Stimulated activated CD4-positive, alpha-beta T cell treated with anti-CD3 and anti-CD28 coated beads, TNF-alpha, amount 100 ng/mL, for 24 hours (primary cell): Measurements from ENCODE around the gene TST.

Experiments
- DNase-seq, 3 experiments: peaks; one replicate each; pipeline ENCODE4 v3.0.0-alpha.2; 2020; ENCODE audit warnings: low read depth in 3 of 3

TST gene

DNA sequence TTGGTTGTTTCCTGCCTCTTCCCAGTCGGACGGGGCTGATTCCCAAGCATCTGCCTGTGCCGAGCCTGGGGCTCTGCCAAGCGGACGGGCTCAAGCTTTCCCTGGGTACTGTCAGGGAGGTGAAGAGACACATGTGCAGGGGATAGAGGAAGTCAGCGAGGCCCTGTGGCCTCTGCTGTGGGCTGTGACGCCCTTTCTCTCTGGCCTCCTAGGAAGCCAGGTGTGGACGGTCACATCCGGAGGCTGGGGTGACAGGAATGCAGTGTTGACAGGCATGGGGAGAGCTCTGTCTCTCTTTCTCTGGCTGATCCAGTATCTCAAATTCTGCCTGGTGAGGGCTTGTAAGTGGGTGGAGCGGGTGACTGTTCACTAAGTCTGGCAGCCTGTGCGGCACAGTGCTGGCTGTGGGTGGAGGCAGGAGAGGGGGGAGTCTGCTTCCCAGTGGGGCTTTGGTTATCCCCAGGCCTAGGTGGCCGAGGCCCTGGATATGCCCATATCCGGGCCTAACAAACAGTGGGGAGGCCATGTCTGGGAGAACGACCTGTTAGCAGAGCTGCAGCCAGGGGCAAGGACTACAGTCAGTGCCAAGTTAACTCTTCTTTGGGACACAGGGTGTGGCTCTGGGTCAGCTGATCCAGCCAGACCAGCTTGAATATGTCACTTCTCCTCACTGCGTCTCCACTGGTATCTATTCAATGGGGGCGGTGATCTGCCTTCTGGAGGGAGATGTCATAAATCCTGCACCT is 34.2 kb upstream of the TST start:
- no peak for DNase-seq

DNA sequence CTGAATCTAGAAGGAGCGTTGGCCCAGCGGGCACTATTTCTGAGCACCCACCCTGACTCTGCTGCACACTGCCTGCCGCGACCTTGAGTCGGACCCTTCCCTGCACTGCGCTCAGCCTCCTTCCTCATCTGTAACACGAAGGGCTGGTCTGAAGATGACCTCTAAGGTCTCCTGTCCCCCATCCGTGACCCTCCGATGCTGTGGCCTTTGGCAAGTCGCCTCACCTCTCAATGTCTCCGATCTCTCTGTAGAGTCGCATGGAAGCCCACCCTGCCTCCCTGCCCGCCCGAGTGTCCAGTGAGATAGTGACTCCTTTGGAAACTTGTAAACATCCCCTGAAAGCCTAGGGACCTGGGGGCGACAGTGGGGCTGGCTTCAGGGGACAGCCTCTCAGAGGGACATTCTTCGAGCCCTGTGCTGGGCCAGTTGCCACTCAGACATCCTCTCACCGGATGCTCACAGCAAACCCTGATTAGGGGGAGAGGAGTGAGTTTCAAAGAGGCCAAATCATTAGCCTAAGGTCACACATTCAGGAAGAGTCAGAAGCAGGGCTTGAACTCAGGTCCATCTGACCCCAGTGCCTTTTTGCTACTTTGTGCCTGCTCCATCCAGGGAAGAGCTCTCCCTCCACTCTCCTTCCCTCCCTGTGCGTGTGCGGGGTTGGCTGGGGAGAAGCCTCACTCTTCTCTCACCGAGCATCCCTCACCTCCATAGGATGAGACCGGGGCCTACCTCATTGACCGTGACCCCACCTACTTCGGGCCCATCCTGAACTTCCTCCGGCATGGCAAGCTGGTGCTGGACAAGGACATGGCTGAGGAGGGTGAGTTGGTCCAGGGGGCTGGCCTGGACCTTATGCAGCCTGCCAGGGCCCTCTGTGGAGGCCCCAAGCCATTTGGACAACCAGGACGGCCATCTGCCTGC is 33.4 kb upstream of the TST start:
- DNase-seq = no peak

DNA sequence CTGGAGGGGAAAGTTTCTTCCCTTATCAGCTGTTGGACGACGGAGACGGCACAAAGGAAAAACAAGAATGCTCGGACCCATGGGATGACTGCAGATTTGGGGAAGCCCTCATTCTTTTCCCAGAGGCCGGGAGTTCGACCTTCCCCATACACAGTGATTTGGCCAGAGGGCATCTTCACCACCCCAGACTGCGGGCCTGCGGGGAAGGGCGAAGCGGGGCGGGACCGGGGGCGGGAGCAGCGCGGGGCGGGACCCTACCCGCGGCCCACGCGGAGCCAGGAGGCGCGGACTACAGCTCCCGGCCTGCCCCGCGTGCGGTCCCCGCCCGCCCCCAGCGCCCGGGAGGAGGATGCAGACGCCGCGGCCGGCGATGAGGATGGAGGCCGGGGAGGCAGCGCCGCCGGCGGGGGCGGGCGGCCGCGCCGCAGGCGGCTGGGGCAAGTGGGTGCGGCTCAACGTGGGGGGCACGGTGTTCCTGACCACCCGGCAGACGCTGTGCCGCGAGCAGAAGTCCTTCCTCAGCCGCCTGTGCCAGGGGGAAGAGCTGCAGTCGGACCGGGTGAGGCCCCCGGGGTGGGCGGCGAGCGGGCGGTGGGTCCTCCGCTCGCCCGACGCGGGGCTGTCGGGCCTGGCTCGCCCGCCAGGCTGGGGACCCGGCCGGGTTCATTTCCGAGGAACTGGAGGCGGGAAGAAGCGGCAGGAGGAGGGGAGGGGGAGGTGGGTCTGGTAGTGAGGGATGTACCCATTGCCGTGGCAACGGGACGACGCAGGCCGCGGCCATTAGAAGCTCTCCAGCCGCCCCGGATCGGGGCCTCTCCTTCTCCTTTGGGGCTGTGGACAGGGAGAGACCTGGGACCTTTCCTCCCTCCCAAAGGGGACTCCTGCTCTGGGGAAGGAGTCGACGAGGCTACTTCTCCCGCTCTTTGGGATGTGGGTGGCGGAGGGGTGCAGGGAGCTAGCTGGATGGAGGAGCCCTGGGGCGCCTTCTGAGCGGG is 32.4 kb upstream of the TST start, which contains the start of gene KCTD17:
TSS of gene KCTD17 (plus strand) at position 352 of the 995 bp plus-strand sequence. CDS start at position 371, 19 bp downstream.
- peak; percentile 48 to 79 (median 54) for DNase-seq

DNA sequence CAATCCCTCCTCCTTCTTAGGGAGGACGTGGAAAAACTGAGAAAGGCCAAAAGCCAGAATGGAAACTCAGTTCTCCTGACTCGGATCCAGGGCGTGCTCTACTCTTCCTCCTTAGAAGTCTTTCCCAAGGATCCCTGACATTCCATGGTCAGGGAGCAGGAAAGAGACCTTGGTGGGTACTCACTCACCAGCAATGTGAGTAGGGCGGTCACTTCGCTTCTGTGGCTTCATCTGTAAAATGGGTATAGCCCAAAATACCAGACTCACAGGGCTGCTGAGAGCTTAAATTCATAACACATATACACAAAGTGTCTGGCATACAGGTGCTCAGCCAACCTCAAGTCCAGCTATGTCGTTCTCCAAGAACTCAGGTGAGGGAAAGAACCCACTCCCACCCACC is 31.7 kb upstream of the TST start:
- DNase-seq = no peak

DNA sequence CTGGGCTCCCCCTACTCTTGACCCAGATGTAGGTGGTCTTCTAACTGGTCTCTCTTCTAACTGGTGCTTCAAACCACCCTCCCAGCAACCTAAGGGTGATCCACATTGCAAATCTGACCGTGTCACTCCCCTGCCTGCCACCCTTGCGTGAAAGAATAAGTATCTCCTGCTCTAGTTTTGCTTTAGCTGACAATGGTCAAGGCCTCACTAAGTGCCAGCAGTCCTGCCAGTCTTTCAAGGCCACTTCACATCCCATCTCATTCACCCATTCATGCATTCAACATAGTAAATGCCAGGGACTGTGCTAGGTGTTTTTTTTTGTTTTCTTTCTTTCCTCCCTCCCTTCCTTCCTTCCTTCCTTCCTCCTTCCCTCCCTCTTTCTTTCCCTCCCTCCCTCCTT is 30.0 kb upstream of the TST start:
- DNase-seq = no peak

DNA sequence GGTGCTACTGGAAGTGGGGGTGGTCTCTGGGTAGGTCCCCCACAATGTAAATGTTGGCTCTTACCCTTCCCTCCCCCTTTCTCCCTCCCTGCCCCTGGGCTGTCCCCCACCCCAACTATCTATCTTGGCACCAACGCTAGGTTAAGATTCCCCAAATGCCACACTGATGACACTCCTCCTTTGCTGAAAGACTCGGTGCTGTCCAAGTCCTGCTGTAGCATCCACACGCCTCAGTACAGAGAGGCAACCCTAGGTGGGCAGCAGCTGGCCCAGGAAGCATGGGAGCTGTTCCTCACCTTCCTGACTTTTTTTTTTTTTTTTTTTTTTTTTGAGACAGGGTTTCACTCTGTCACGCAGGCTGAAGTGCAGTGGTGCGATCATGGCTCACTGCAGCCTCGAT is 28.9 kb upstream of the TST start:
- DNase-seq = no peak

DNA sequence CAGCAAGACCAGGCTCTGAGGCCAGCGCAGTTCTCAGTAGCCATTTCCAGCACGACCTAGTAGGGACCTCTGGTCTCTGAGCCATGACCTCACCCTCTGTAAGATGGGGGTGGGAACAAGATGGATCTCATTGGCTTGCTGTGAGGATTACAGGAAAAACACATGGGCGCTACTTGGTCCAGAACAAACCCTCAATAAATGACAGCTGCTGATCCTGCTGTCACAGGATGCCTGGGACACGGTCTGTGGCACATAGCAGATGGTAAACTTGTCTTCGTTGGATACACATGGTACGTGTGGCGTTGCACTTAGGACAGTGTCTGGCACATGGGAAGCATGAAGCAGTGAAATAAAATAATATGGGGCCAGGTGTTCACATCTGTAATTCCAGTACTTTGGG is 27.8 kb upstream of the TST start:
- no peak for DNase-seq

DNA sequence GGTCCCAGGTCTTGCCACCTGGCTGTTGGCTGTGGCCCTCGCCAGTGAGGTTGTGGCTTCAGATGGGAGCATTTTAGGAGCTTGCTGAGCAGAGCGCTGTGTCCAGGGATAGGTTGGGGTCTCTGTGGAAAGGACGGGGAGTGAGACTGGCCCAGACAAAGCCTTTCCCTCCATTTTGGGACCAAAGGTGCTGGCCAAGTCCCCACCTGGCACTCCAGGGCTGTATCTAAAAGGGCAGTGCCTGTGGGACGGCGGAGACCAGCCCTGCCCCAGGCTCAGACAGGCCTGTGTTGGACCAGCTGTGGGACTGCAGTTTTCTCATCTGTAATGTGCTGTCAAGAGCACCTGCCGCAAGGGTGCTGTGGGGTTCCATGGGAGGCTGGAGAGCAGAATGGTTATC is 27.3 kb upstream of the TST start:
- DNase-seq = no peak

DNA sequence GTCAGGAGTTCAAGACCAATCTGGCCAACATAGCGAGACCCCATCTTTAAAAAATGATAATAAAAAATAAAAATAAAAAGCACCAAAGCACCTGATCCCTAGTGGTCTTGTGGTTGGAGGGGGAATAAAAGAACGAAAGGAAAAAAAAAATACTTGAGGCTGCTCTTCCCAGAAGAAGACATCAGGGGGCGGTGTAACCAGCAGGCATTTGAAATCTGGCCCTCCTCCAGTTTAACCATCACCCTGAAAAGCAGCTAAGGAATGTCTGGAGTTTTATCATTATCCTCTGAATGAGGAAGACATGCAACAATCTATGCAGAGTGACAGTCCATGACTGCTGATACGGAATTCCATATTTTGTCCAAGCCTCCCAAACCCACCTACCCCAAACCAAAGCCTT is 26.7 kb upstream of the TST start:
- no peak for DNase-seq

DNA sequence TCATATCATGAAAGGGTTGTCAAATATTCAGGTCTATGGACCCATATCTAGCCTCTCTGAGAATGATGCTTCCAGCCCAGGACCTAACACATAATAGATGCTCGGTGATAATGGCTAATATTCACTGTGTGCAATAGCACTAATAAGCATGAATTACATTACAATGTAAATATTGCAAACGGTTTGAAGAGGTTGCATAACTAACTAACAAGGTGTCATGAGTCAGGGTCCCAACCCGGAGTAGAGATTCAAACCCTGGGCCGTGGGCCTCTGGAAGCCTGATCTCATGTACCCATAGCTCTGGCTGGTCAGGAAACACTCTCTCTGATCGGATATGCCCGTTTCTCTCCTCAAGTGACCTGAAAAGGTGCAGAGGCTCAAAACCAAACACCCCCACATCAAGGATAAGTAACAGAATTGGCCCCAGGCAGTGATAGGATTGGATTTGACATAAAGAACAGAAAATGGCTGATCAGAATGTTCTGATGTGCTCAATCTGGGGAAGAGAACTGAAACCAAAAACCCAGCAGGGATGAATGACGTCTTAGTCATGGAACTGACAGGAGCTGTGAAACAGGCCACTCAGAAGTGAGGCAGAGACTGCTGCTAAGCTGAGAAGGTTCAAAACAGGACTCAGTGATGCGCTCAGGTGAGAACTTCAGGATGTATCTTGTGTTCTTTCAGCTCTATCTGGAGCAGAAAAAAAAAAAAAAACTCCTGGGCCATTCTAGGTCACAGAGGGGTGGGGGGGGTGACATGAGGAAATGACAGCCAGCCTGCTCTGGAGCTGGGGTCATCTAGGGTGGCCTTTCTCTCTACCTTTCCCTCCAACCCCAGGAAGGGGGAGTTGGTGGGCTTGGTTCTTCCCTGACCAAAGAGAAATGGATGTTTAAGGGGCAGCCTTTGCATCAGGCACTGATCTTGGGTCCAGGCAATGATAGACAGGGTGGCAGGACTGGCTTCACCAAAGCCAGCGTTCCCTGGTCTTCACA is 25.7 kb upstream of the TST start:
- DNase-seq = peak in 1 of 3 experiments; percentile 19

DNA sequence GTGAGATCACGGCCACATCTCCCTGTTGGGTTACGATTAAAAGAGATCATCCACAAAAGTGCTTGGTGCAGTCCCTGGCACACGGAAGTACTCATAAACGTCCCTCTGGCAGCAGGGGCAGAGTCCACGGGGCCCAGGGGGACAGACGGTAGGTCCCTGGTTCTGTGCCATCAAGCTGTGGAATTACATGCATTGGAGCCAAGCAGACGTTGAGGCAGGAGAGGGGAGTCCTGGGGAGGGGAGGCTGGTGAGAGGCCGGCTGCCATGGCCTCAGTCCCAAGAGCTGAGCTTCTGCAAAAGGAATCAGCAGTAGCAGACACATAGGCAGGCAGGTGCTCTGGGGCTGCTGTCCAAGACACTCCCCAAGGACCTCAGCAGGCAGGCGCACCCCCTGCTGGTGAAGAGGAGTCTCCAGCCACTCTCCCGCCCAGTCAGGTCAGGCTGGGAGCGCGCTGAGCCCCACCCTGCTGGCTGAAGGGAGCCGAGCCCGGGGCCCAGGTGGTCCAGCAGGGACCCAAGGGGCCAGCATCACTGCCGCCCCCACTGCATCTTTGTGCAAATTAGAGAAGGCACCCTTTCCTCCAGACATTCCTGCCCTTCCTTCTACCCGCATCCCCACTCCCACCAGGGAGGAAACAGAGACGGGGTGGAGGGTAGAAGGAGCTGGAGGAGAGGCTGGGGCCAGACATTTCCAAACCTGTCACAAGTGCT is 24.7 kb upstream of the TST start:
- DNase-seq = peak in 1 of 3 experiments; percentile 50

DNA sequence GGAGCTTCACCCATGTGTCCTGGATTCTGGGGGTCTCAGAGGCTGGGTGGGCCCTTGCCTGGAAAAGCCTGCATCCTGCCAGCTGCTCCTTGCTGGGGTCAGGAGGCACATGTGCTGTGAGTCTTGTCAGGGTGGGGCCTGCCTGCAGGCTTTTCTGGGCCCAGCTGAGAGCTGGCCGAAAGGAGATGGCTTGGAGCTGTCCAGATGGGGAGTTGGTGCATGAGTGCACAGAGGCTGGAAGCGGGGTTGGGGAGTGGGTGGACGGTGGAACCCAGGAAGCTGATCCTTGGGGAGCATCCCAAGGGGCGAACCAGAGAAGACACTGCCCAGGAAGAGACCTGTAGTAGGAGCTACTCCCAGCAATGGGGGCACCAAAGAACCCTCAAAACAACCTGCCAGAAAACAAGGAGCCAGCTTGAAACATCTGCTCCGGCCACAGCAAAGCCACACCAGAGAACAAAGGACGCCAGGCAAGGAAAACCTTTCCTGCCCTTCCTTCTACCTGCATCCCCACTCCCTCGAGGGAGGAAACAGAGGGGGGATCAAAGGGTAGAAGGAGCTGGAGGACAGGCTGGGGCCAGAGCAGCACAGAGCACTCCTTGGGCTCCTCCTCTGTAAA is 24.1 kb upstream of the TST start:
- no peak for DNase-seq

DNA sequence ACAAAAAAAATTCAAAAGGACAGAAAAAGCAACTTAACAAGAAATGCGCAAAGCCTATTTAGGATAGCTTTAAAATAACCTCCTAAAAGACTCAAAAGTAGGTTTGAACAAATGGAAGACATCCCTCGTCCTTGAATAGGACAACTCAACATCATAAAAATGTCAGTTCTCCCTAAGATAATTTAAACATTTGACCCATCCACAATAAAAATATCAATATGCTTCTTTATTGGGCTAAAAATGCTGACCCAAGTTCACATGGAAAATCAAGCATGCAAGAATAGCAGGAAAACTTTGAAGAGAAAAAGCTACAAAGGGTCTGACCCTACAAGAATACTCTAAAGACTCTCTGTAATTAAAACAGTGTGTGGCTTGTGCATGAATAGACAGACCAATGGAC is 20.2 kb upstream of the TST start:
- no peak for DNase-seq

DNA sequence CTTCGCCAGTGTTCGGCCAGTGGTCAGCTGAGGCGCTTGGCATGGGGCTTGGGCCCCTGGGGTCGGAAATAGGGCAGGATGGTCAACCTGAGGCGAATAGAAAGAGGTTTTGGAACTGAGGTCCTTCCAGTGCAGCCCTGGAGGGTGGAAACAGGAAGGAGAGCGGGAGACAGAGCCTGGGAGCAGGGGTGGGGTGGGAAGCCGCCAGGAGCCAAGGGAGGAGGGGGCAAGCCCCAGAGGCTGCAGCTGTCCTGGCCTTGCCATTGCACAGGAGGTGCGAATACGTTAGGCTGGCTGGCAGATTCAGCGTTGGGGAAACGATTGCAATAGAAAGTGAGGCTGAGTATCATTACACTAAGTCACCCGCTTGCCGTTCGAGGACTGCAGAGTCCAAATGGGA is 18.4 kb upstream of the TST start:
- no peak for DNase-seq

DNA sequence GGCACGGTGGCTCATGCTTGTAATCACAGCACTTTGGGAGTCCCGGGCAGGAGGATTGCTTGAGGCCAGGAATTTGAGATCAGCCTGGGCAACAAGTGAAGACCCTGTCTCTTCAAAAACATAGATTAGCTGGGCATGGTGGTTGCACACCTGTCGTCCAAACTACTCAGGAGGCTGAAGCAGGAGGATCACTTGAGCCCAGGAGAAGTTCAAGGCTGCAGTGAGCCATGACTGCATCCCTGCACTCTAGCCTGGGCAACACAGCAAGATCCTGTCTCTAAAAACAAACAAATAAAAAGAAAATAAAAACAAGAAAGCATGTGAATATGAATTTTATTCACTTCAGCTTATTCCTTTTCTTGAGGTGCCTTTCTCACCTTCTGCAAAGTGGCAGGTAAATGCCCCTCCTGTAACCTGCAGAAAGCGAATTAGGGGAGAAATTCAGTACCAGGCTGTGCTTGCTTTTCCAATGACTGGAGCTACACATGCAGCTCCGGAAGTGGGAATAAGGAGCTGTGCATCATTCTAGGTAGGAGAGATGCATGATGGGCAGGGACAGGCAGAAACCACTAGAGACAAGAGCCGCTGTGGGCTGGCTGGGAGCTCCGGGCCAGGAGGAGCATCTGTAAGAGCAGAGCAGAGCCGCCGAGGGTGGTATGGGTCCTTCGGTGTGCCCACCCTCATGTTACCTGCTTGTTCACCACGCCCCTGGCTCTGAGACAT is 17.6 kb upstream of the TST start:
- DNase-seq = no peak

DNA sequence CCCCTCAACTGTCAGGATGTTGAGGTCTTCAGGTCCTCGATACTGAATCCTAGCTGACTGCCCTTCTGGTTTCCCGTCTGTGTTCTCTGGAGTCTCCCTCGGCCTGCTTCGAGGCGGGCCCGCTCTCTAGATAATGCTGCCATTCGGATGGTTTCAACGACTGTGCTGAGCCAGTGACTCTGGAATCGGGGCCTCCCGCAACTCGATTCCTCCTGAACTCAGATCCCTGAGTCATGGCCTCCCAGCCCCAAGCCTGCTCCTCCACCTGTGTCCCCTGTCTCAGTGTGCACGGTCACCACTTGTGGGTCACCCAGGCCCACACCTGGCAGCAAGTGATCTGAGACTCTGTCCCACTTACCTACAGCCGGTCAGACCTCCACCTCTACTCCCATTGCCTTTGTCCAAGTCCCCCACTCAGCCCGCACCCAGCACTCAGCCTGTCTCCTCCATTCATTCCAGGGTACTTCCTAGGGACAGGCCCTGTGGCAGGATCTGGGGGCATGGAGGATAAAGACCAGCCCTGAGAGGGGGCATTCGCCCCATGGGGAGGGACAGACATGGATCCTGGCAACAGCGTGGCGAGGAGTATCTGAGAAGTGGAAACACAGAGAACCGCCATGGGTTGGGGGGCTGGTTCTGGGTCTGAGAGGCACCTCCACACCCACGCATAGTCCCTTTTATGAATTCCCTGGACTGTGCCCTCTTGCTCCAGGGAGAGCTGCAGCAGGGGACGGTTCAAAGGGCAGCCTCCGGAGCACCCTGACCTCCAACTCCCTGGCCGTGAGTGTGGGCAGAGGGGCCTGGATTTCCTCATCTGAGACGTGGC is 14.6 kb upstream of the TST start:
- DNase-seq = no peak

DNA sequence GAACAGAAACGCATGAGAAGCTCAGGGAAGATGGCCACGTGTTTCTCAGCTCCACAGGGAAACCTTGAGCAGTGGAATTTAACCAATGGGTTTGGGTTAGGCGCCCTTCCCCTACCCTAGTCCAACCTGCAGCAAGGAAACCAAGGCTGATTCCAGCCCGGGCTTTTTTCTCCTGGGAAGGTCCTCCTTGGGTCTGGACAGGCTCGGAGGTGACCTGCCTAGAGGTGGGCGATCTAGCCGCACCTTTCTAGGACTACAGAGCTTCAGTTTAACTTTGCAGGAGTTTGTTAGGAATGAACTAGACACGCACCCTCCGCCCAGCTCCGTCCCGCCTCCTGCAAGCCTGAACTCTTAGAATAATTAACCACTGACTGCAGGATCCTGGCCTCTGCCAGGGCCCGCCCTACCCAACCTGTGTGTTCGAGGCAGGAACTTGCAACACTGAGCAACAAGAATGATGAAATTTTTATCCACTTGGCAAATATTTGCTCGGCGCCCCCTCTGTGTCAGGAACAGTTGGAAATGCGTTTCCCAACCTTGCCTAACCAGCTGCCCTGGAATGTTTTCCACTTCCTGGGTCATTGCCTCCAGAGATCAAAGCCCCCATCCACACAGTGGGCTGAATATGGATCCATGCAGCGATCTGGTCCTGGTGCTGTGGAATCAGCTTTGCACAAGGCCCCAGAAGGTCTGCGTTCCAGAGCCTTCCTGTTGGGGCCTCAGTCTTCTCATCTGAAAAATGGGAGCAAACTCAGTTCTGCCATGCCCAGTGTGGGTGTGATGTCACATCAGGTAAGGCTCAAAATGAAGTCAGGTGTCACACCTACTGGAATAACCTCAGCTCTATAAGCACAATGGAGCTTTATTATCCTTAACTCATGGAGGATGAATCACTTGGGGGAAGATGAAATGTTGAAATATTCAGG is 13.6 kb upstream of the TST start:
- DNase-seq = no peak
